H1 (cell line): ENCODE results near the gene TMEM183A. TPM values are rescaled to one million over a fixed set of nuclear protein-coding genes. Genes with fewer than 3 reads are reported as not detected.

Source experiments
- CTCF ChIA-PET: fragments of 300-600 bp; sonication (Branson Sonifier 250); formaldehyde crosslinking; loops from one replicate; lab custom pipeline; 2021; ENCODE audit not compliant: partially characterized antibody; lab: Charles Lee
- POLR2A ChIA-PET: fragments of 300-600 bp; sonication (Branson Sonifier 250); formaldehyde crosslinking; loops from one replicate; lab custom pipeline; 2021; ENCODE audit warnings: inconsistent platforms; ENCODE audit not compliant: partially characterized antibody; lab: Charles Lee
- DNase-seq, 2 experiments: peaks; one replicate each; pipeline versions ENCODE4 v3.0.0 to v3.0.0-alpha.2; 2010 to 2022; ENCODE audit warnings: low spot score in 2 of 2, low read depth in 1 of 2, mixed read lengths in 1 of 2
- FAIRE-seq: peaks from 2 replicates; lab custom pipeline; 2011; peaks lifted over from hg19 to GRCh38; lab: Jason Lieb, UNC
- H2AFZ ChIP-seq: 2 replicates; pipeline ENCODE4 v1.8.1; 2012; ENCODE audit warnings: low read length, inconsistent platforms
- H2AK5ac ChIP-seq: 2 replicates; pipeline ENCODE4 v1.6.1; 2013; ENCODE audit warnings: low read depth, low read length
- H2BK120ac ChIP-seq: replicated peaks from 2 replicates; pipeline ENCODE3; 2013; ENCODE audit warnings: low read depth, low read length, inconsistent platforms
- H2BK12ac ChIP-seq: 2 replicates; pipeline ENCODE4 v1.6.1; 2013; ENCODE audit warnings: low read depth, low read length
- H2BK15ac ChIP-seq: 2 replicates; pipeline ENCODE4 v1.6.1; 2013; ENCODE audit warnings: low read length
- H2BK20ac ChIP-seq: 2 replicates; pipeline ENCODE4 v1.6.1; 2013; ENCODE audit warnings: low read length
- H2BK5ac ChIP-seq: 2 replicates; pipeline ENCODE4 v1.6.1; 2013; ENCODE audit warnings: low read depth, low read length
- H3K14ac ChIP-seq: 2 replicates; pipeline ENCODE4 v1.6.1; 2013; ENCODE audit warnings: inconsistent platforms; ENCODE audit not compliant: insufficient read length
- H3K18ac ChIP-seq: 2 replicates; pipeline ENCODE4 v1.6.1; 2013; ENCODE audit warnings: low read length; ENCODE audit errors: extremely low read depth
- H3K23ac ChIP-seq: 2 replicates; pipeline ENCODE4 v1.6.1; 2013; ENCODE audit warnings: inconsistent platforms; ENCODE audit not compliant: insufficient read length
- H3K23me2 ChIP-seq: 2 replicates; pipeline ENCODE4 v1.6.1; 2013; ENCODE audit warnings: low read depth, low read length
- H3K27ac ChIP-seq: 2 replicates; pipeline ENCODE4 v1.6.1; 2011; ENCODE audit warnings: low read depth, low read length, inconsistent platforms
- H3K27me3 ChIP-seq, 4 experiments: replicated peaks in 1 of 4; 1 replicate in 1 of 4; 2 replicates in 3 of 4; pipeline versions ENCODE4 v1.6.1 to v1.8.1; 2011 to 2013; ENCODE audit warnings: low read length in 3 of 4, mild to moderate bottlenecking in 3 of 4, inconsistent platforms in 2 of 4, mixed read lengths in 2 of 4, moderate library complexity in 1 of 4; ENCODE audit not compliant: control insufficient read depth in 3 of 4, insufficient read depth in 3 of 4; ENCODE audit errors: extremely low read depth in 1 of 4
- H3K36me3 ChIP-seq, 4 experiments: 2 replicates each; pipeline versions ENCODE4 v1.6.1 to v1.8.1; 2011 to 2013; ENCODE audit warnings: mild to moderate bottlenecking in 4 of 4, low read length in 3 of 4, moderate library complexity in 2 of 4, control low read depth in 1 of 4, inconsistent platforms in 1 of 4; ENCODE audit not compliant: insufficient read depth in 4 of 4, control insufficient read depth in 2 of 4
- H3K4ac ChIP-seq: replicated peaks from 2 replicates; pipeline ENCODE3; 2013; ENCODE audit warnings: low read length, low read depth, mixed read lengths, inconsistent platforms; ENCODE audit not compliant: insufficient read length
- H3K4me1 ChIP-seq, 4 experiments: replicated peaks in 1 of 4; 1 replicate in 1 of 4; 2 replicates in 3 of 4; pipeline versions ENCODE4 v1.6.1 to v1.8.1; 2011 to 2013; ENCODE audit warnings: low read length in 3 of 4, inconsistent platforms in 2 of 4, mixed read lengths in 1 of 4; ENCODE audit not compliant: insufficient read depth in 4 of 4, control insufficient read depth in 3 of 4
- H3K4me2 ChIP-seq, 2 experiments: 2 replicates each; pipeline versions ENCODE4 v1.6.1 to v1.8.1; 2011 to 2013; ENCODE audit warnings: low read depth in 2 of 2, low read length in 2 of 2, control low read depth in 1 of 2, inconsistent platforms in 1 of 2, mild to moderate bottlenecking in 1 of 2; ENCODE audit not compliant: insufficient read depth in 1 of 2
- H3K4me3 ChIP-seq, 4 experiments: fragments of 200-600, 300-600 bp in 1 of 4; sonication (generic), shearing (Covaris generic), sonication (Bioruptor Twin) in 1 of 4; 2 replicates each; pipeline versions ENCODE4 v1.5.1 to v1.8.1; 2011 to 2016; ENCODE audit warnings: low read length in 4 of 4, low read depth in 3 of 4, control low read depth in 2 of 4, inconsistent platforms in 2 of 4, mild to moderate bottlenecking in 2 of 4, mixed read lengths in 1 of 4, moderate library complexity in 1 of 4; ENCODE audit not compliant: insufficient read depth in 2 of 4; ENCODE audit errors: extremely low read depth in 1 of 4
- H3K56ac ChIP-seq: replicated peaks from 2 replicates; pipeline ENCODE3; 2013; ENCODE audit warnings: low read depth, mild to moderate bottlenecking, mixed read lengths, low read length, inconsistent platforms; ENCODE audit not compliant: insufficient read length
- H3K79me1 ChIP-seq: 2 replicates; pipeline ENCODE4 v1.6.1; 2013; ENCODE audit warnings: low read depth, low read length, control low read depth
- H3K79me2 ChIP-seq, 2 experiments: 2 replicates each; pipeline versions ENCODE4 v1.6.1 to v1.8.1; 2012 to 2013; ENCODE audit warnings: low read length in 2 of 2, mild to moderate bottlenecking in 2 of 2, inconsistent platforms in 1 of 2; ENCODE audit not compliant: insufficient read depth in 2 of 2, control insufficient read depth in 1 of 2
- H3K9ac ChIP-seq, 4 experiments: replicated peaks in 1 of 4; 1 replicate in 1 of 4; 2 replicates in 3 of 4; pipeline versions ENCODE4 v1.6.1 to v1.8.1; 2011 to 2013; ENCODE audit warnings: low read depth in 3 of 4, low read length in 3 of 4, control low read depth in 2 of 4, mild to moderate bottlenecking in 2 of 4, moderate library complexity in 2 of 4, inconsistent platforms in 1 of 4; ENCODE audit errors: extremely low read depth in 1 of 4
- H3K9me3 ChIP-seq, 2 experiments: 2 replicates each; pipeline versions ENCODE4 v1.6.1 to v1.8.1; 2012 to 2013; ENCODE audit warnings: mild to moderate bottlenecking in 2 of 2, moderate library complexity in 2 of 2, control low read depth in 1 of 2, inconsistent platforms in 1 of 2, low read depth in 1 of 2, low read length in 1 of 2, mixed read lengths in 1 of 2; ENCODE audit not compliant: insufficient read depth in 2 of 2
- H4K20me1 ChIP-seq, 2 experiments: replicated peaks in 1 of 2; 2 replicates each; pipeline versions ENCODE3 to v1.8.1; 2011 to 2013; ENCODE audit warnings: inconsistent platforms in 2 of 2, low read length in 2 of 2, mild to moderate bottlenecking in 1 of 2; ENCODE audit not compliant: insufficient read depth in 2 of 2, control insufficient read depth in 1 of 2
- H4K5ac ChIP-seq: 2 replicates; pipeline ENCODE4 v1.6.1; 2013; ENCODE audit warnings: low read length, low read depth, mixed read lengths, inconsistent platforms; ENCODE audit not compliant: insufficient read length
- H4K8ac ChIP-seq: 2 replicates; pipeline ENCODE4 v1.8.0; 2013; ENCODE audit warnings: mild to moderate bottlenecking, moderate library complexity, low read length, inconsistent platforms; ENCODE audit not compliant: insufficient read depth; ENCODE audit errors: extremely low read depth
- H4K91ac ChIP-seq: replicated peaks from 2 replicates; pipeline ENCODE3; 2013; ENCODE audit warnings: low read length, mixed read lengths, inconsistent platforms; ENCODE audit not compliant: insufficient read length
- SP2 ChIP-seq: IDR thresholded peaks from 2 replicates; pipeline ENCODE4 v1.6.1; 2012; ENCODE audit warnings: mild to moderate bottlenecking, low read length, inconsistent platforms
- SRF ChIP-seq: IDR thresholded peaks from 2 replicates; pipeline ENCODE4 v1.6.1; 2011; ENCODE audit warnings: mild to moderate bottlenecking, low read depth, low read length, moderate library complexity
- WGBS, 2 experiments: shearing (Covaris generic) in 1 of 2; methylation state at CpG; one replicate each; pipeline versions ENCODE4 v1.1.6 to v1.1.7; 2013 to 2015; ENCODE audit warnings: low lambda C conversion rate in 2 of 2, mixed read lengths in 2 of 2, inconsistent platforms in 1 of 2, low coverage in 1 of 2, missing lambda C conversion rate in 1 of 2; ENCODE audit not compliant: insufficient replicate concordance in 2 of 2, insufficient coverage in 1 of 2, insufficient read length in 1 of 2; ENCODE audit errors: extremely low coverage in 1 of 2, missing lambda C conversion rate in 1 of 2; 5-methylcytosine and 5-hydroxymethylcytosine counted together
- polyA plus RNA-seq, 7 experiments: library from polyadenylated mRNA; depleted of rRNA in 3 of 7; stranded (reverse) in 5 of 7; unstranded in 2 of 7; fragments of >200 nt in 5 of 7; fragments of 200-250 nt in 2 of 7; gene quantifications; 1 replicate in 5 of 7; 2 replicates in 1 of 7; 4 replicates in 1 of 7; pipeline versions ENCODE4 v1.2.1 to v1.2.3, GENCODE V29; 2011 to 2013; ENCODE audit warnings: missing spikeins in 2 of 7, mixed read lengths in 2 of 7
- total RNA-seq: library from RNA; stranded (reverse); fragmentation: NEBNext Ultra II Directional; extraction: Animal tissue kit (Norgen Biotek cat#: 25700); gene quantifications from 2 replicates; pipeline ENCODE4 v1.2.1, GENCODE V29; 2021

Gene TMEM183A
- total and polyA plus RNA-seq, 2 of the 8 experiments (the other 6 are each of a cell fraction or from before 2014, with no cell fraction given) = 107 to 173 TPM

DNA sequence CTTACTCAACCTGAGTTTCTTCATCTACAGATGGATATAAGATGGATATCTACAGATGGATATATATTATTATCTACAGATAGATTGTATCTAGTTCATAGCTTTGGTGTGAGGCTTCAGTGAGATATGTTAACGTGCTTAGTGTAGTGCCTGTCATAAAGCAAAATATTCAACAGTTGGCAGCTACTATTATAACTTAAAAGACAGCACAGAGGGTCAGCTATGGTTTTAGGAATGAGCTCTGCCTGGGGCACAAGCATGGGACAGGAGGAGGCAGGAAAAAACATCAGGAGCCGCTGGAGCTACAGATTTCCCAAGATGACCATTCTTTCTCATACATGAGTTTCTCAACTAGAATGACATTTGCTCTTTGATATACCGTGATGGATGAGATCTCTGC lies 38.8 kb upstream of the TMEM183A start:
- Histone ChIP-seq H3K36me3 (0 out of 8 replicates have a peak, but pooled peaks cover 0 to 2% (median 0%) of the 10 kb centered on the region in 4 experiments), H3K27ac (no peak overlapping the region), H3K4me1 (peaks cover 4 to 6% (median 5%) of the 10 kb centered on the region in 4 experiments; a peak in 6 of 7 replicates), H3K4ac (no peak overlapping the region), H4K5ac (no peak overlapping the region), H2BK12ac (no peak overlapping the region), H4K20me1 (peaks cover 0 to 2% of the 10 kb centered on the region in 2 experiments), H3K14ac (no peak overlapping the region), H3K9me3 (no peaks in the 10 kb centered on the region), H3K27me3 (no peaks in the 10 kb centered on the region; a peak in 2 of 7 replicates), H3K23me2 (peaks cover 10% of the 10 kb centered on the region), H2BK15ac (no peak overlapping the region), H2AFZ (no peak overlapping the region), H3K18ac (no peak overlapping the region), H2BK20ac (no peak overlapping the region), H3K79me2 (no peaks in the 10 kb centered on the region), H3K56ac (no peak overlapping the region), H3K4me3 (peak overlapping the region in 2 of 4 experiments; percentile 67 to 75; a peak in 3 of 8 replicates), H3K9ac (no peak overlapping the region), H3K4me2 (peak overlapping the region; percentile 88 to 97), H2BK120ac (no peak overlapping the region), H2AK5ac (no peak overlapping the region), H3K79me1 (no peaks in the 10 kb centered on the region), H3K23ac (no peak overlapping the region), H4K91ac (no peak overlapping the region), H4K8ac (no peak overlapping the region), H2BK5ac (no peak overlapping the region)
- TF ChIP-seq SRF = no peak
- no peak for TF ChIP-seq SP2
- CTCF ChIA-PET = interaction anchor here (0.7 to 1.7 kb wide), 14 partner anchors 9 to 235 kb away, joined by 3 to 11 read pairs (median 4); no protein-coding TSS in a partner anchor
- DNase-seq = no peak
- 89% methylated on average over 3 of the region's 3 CpGs; no CpG with 5 or more reads in 1 of the 2 experiments for WGBS, 2 experiments
- POLR2A ChIA-PET = interaction anchor here (0.9 to 2.0 kb wide), 6 partner anchors 14 to 72 kb away, joined by 3 to 7 read pairs (median 3); no protein-coding TSS in a partner anchor
- no peak for FAIRE-seq
